ENCODE measurements around the gene LRRC74A. TPM values are rescaled to one million over a fixed set of nuclear protein-coding genes. Genes with fewer than 3 reads are reported as not detected.

LRRC74A gene
- total RNA-seq: not detected
- polyA plus RNA-seq (ENCODE audit: insufficient read length in 2 of 2): under 1 TPM in 1 of 2 donors, not detected in 1; 0.26 TPM
- long read RNA-seq, donor 1: 0 reads
- long read RNA-seq, donor 2: 0 reads
- long read RNA-seq, donor 3: 0 reads
- long read RNA-seq, donor 4: 0 reads

- no peak within 1 kb of the TSS for H3K4me3 ChIP-seq (ENCODE audit: low read depth, low read length)
- H3K4me1 ChIP-seq (ENCODE audit: control insufficient read depth, insufficient read depth, low read length): peaks cover 34% of the 10 kb centered on the region
- no peak within 1 kb of the TSS for H3K27ac ChIP-seq (ENCODE audit: low read depth, low read length)
- H3K36me3 ChIP-seq (ENCODE audit: control insufficient read depth, insufficient read depth, low read length): no peaks in the 10 kb centered on the region
- no peak for DNase-seq (ENCODE audit: low read depth in 4 of 6, low spot score in 6 of 6)
- no peaks in the 10 kb centered on the region for H3K27me3 ChIP-seq (ENCODE audit: control insufficient read depth, insufficient read depth, low read length)
- H3K9me3 ChIP-seq (ENCODE audit: control insufficient read depth, insufficient read depth, low read length): no peaks in the 10 kb centered on the region
- 100% methylated on average over 2 of the region's 2 CpGs for WGBS (ENCODE audit: insufficient coverage)
Measured at GRCh38 chr14:76826122-76826521, at the start of gene LRRC74A. Gene LRRC74A, plus strand, starts transcription at chr14:76826408. Its CDS starts 290 bp downstream, at chr14:76826698.

GRCh38 chr14:76776428-76777251, 49.6 kb upstream of the LRRC74A start:
- no peaks in the 10 kb centered on the region for H3K9me3 ChIP-seq (ENCODE audit: control insufficient read depth, insufficient read depth, low read length)
- H3K36me3 ChIP-seq (ENCODE audit: control insufficient read depth, insufficient read depth, low read length): peaks cover 92% of the 10 kb centered on the region
- no peaks in the 10 kb centered on the region for H3K27me3 ChIP-seq (ENCODE audit: control insufficient read depth, insufficient read depth, low read length)
- 83% methylated on average over 6 of the region's 10 CpGs for WGBS (ENCODE audit: insufficient coverage)
- H3K4me3 ChIP-seq (ENCODE audit: low read depth, low read length): no peak overlapping the region
- H3K4me1 ChIP-seq (ENCODE audit: control insufficient read depth, insufficient read depth, low read length): peaks cover 82% of the 10 kb centered on the region
- peak overlapping the region; percentile 15 for H3K27ac ChIP-seq (ENCODE audit: low read depth, low read length)
- no peak for DNase-seq (ENCODE audit: low read depth in 4 of 6, low spot score in 6 of 6)

- Histone ChIP-seq H3K4me3 (ENCODE audit: low read depth, low read length) (no peak overlapping the region), H3K27ac (ENCODE audit: low read depth, low read length) (no peak overlapping the region), H3K36me3 (ENCODE audit: control insufficient read depth, insufficient read depth, low read length) (peaks cover 95% of the 10 kb centered on the region), H3K27me3 (ENCODE audit: control insufficient read depth, insufficient read depth, low read length) (no peaks in the 10 kb centered on the region), H3K9me3 (ENCODE audit: control insufficient read depth, insufficient read depth, low read length) (no peaks in the 10 kb centered on the region), H3K4me1 (ENCODE audit: control insufficient read depth, insufficient read depth, low read length) (peaks cover 82% of the 10 kb centered on the region)
- WGBS (ENCODE audit: insufficient coverage): 78% methylated on average over 1 of the region's 9 CpGs
- DNase-seq (ENCODE audit: low read depth in 4 of 6, low spot score in 6 of 6): no peak
Measured at GRCh38 chr14:76777721-76778120, 48.5 kb upstream of the LRRC74A start.

GRCh38 chr14:76778546-76779215, 47.5 kb upstream of the LRRC74A start:
- H3K27ac ChIP-seq (ENCODE audit: low read depth, low read length): no peak overlapping the region

GRCh38 chr14:76779221-76780057, 46.8 kb upstream of the LRRC74A start:
- Histone ChIP-seq H3K27me3 (ENCODE audit: control insufficient read depth, insufficient read depth, low read length) (no peaks in the 10 kb centered on the region), H3K4me3 (ENCODE audit: low read depth, low read length) (no peak overlapping the region), H3K4me1 (ENCODE audit: control insufficient read depth, insufficient read depth, low read length) (peaks cover 75% of the 10 kb centered on the region), H3K27ac (ENCODE audit: low read depth, low read length) (no peak overlapping the region), H3K36me3 (ENCODE audit: control insufficient read depth, insufficient read depth, low read length) (peaks cover 96% of the 10 kb centered on the region), H3K9me3 (ENCODE audit: control insufficient read depth, insufficient read depth, low read length) (no peaks in the 10 kb centered on the region)
- DNase-seq (ENCODE audit: low read depth in 4 of 6, low spot score in 6 of 6): no peak
- WGBS (ENCODE audit: insufficient coverage): 95% methylated on average over 7 of the region's 7 CpGs

More at GRCh38 chr14:76778546-76779215, 47.5 kb upstream of the LRRC74A start:
- no peak for DNase-seq (ENCODE audit: low read depth in 4 of 6, low spot score in 6 of 6)
- Histone ChIP-seq H3K4me1 (ENCODE audit: control insufficient read depth, insufficient read depth, low read length) (peaks cover 78% of the 10 kb centered on the region), H3K36me3 (ENCODE audit: control insufficient read depth, insufficient read depth, low read length) (peaks cover 98% of the 10 kb centered on the region), H3K9me3 (ENCODE audit: control insufficient read depth, insufficient read depth, low read length) (no peaks in the 10 kb centered on the region), H3K4me3 (ENCODE audit: low read depth, low read length) (no peak overlapping the region), H3K27me3 (ENCODE audit: control insufficient read depth, insufficient read depth, low read length) (no peaks in the 10 kb centered on the region)
- 87% methylated on average over 10 of the region's 16 CpGs for WGBS (ENCODE audit: insufficient coverage)

GRCh38 chr14:76780058-76780345, 46.2 kb upstream of the LRRC74A start:
- no peaks in the 10 kb centered on the region for H3K9me3 ChIP-seq (ENCODE audit: control insufficient read depth, insufficient read depth, low read length)
- H3K27ac ChIP-seq (ENCODE audit: low read depth, low read length): peak overlapping the region; percentile 29
- H3K4me1 ChIP-seq (ENCODE audit: control insufficient read depth, insufficient read depth, low read length): peaks cover 76% of the 10 kb centered on the region
- H3K4me3 ChIP-seq (ENCODE audit: low read depth, low read length): no peak overlapping the region
- peaks cover 95% of the 10 kb centered on the region for H3K36me3 ChIP-seq (ENCODE audit: control insufficient read depth, insufficient read depth, low read length)
- no peak for DNase-seq (ENCODE audit: low read depth in 4 of 6, low spot score in 6 of 6)
- no peaks in the 10 kb centered on the region for H3K27me3 ChIP-seq (ENCODE audit: control insufficient read depth, insufficient read depth, low read length)
- WGBS (ENCODE audit: insufficient coverage): 98% methylated on average over 2 of the region's 2 CpGs

GRCh38 chr14:76780360-76780759, 45.8 kb upstream of the LRRC74A start:
- 35% methylated on average over 4 of the region's 5 CpGs for WGBS (ENCODE audit: insufficient coverage)
- Histone ChIP-seq H3K4me3 (ENCODE audit: low read depth, low read length) (no peak overlapping the region), H3K9me3 (ENCODE audit: control insufficient read depth, insufficient read depth, low read length) (no peaks in the 10 kb centered on the region), H3K27me3 (ENCODE audit: control insufficient read depth, insufficient read depth, low read length) (no peaks in the 10 kb centered on the region), H3K27ac (ENCODE audit: low read depth, low read length) (peak overlapping the region; percentile 29), H3K4me1 (ENCODE audit: control insufficient read depth, insufficient read depth, low read length) (peaks cover 73% of the 10 kb centered on the region), H3K36me3 (ENCODE audit: control insufficient read depth, insufficient read depth, low read length) (peaks cover 91% of the 10 kb centered on the region)
- DNase-seq (ENCODE audit: low read depth in 4 of 6, low spot score in 6 of 6): no peak

- peak in 2 of 6 donors; percentile 49 to 69 for DNase-seq (ENCODE audit: low read depth in 4 of 6, low spot score in 6 of 6)
- Histone ChIP-seq H3K4me1 (ENCODE audit: control insufficient read depth, insufficient read depth, low read length) (peaks cover 69% of the 10 kb centered on the region), H3K9me3 (ENCODE audit: control insufficient read depth, insufficient read depth, low read length) (no peaks in the 10 kb centered on the region), H3K27ac (ENCODE audit: low read depth, low read length) (peak overlapping the region; percentile 34), H3K36me3 (ENCODE audit: control insufficient read depth, insufficient read depth, low read length) (peaks cover 84% of the 10 kb centered on the region), H3K27me3 (ENCODE audit: control insufficient read depth, insufficient read depth, low read length) (no peaks in the 10 kb centered on the region), H3K4me3 (ENCODE audit: low read depth, low read length) (no peak overlapping the region)
- 50% methylated on average over 9 of the region's 11 CpGs for WGBS (ENCODE audit: insufficient coverage)
Measured at GRCh38 chr14:76780875-76781647, 45.1 kb upstream of the LRRC74A start.

GRCh38 chr14:76781648-76782051, 44.6 kb upstream of the LRRC74A start:
- H3K36me3 ChIP-seq (ENCODE audit: control insufficient read depth, insufficient read depth, low read length): peaks cover 84% of the 10 kb centered on the region
- DNase-seq (ENCODE audit: low read depth in 4 of 6, low spot score in 6 of 6): no peak
- H3K27me3 ChIP-seq (ENCODE audit: control insufficient read depth, insufficient read depth, low read length): no peaks in the 10 kb centered on the region
- no peaks in the 10 kb centered on the region for H3K9me3 ChIP-seq (ENCODE audit: control insufficient read depth, insufficient read depth, low read length)
- H3K27ac ChIP-seq (ENCODE audit: low read depth, low read length): no peak overlapping the region
- no CpG with 5 or more reads among the region's 2 CpGs for WGBS (ENCODE audit: insufficient coverage)
- H3K4me3 ChIP-seq (ENCODE audit: low read depth, low read length): no peak overlapping the region
- peaks cover 63% of the 10 kb centered on the region for H3K4me1 ChIP-seq (ENCODE audit: control insufficient read depth, insufficient read depth, low read length)
